ENCODE measurements around the gene SNRK. TPM values are rescaled to one million over a fixed set of nuclear protein-coding genes. Genes with fewer than 3 reads are reported as not detected.

SNRK gene
- polyA plus RNA-seq, 1 experiment: 11.4 TPM

- Histone ChIP-seq H3K27ac (ENCODE audit: low read depth, low read length) (no peak overlapping the region), H3K9me3 (ENCODE audit: control insufficient read depth, insufficient read depth, low read length) (peaks cover 3% of the 10 kb centered on the region; the same call in 1 of the 2 replicates), H3K27me3 (ENCODE audit: control insufficient read depth, insufficient read depth, low read length) (no peaks in the 10 kb centered on the region), H3K4me3 (ENCODE audit: low read depth, low read length) (no peak overlapping the region)
- CTCF ChIA-PET: no interaction called here
- DNase-seq (ENCODE audit: low read depth, low spot score): no peak
- POLR2A ChIA-PET: no interaction called here
- TF ChIP-seq CTCF (IDR thresholded peaks at IDR 0.05; ENCODE audit: low read depth, low read length): no peak
Observed at GRCh38 chr3:43344520-43344919, 58.2 kb downstream of the SNRK start.

- TF ChIP-seq CTCF (IDR thresholded peaks at IDR 0.05; ENCODE audit: low read depth, low read length): no peak
- POLR2A ChIA-PET: no interaction called here
- CTCF ChIA-PET: no interaction called here
Observed at GRCh38 chr3:43345246-43345645, 58.9 kb downstream of the SNRK start.

DNA sequence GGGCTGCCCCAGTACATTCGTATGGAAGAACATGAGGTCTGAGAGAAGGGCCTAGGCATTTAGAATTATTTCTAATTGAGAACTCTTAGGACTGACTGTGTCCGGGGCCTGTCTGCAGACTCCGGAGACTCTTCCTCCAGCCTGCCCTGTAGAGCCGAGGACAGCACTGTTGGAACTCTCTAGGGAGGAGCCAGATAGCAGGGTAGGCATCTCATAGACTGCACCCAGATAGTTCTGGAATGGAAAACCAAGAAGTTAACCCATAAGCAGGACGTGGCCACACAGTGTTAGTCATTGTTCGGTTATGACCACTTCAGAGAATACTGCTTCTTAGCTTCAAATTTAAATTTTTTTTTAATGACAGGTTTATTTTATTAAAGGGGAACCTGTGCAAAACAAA, 59.5 kb downstream of the SNRK start:
- CTCF ChIA-PET: interaction anchor here (1.4 to 1.5 kb wide), 2 partner anchors 12 to 185 kb away, joined by 3 read pairs; no protein-coding TSS in a partner anchor
- DNase-seq (ENCODE audit: low read depth, low spot score): no peak
- Histone ChIP-seq H3K27ac (ENCODE audit: low read depth, low read length) (no peak overlapping the region), H3K4me3 (ENCODE audit: low read depth, low read length) (no peak overlapping the region), H3K9me3 (ENCODE audit: control insufficient read depth, insufficient read depth, low read length) (peaks cover 3% of the 10 kb centered on the region; the same call in 1 of the 2 replicates), H3K27me3 (ENCODE audit: control insufficient read depth, insufficient read depth, low read length) (no peaks in the 10 kb centered on the region)
- no peak for TF ChIP-seq CTCF (IDR thresholded peaks at IDR 0.05; ENCODE audit: low read depth, low read length)
- POLR2A ChIA-PET: no interaction called here

More at GRCh38 chr3:43345246-43345645, 58.9 kb downstream of the SNRK start:
- no peaks in the 10 kb centered on the region for H3K27me3 ChIP-seq (ENCODE audit: control insufficient read depth, insufficient read depth, low read length)
- no peak overlapping the region for H3K4me3 ChIP-seq (ENCODE audit: low read depth, low read length)
- H3K9me3 ChIP-seq (ENCODE audit: control insufficient read depth, insufficient read depth, low read length): peaks cover 3% of the 10 kb centered on the region; the same call in 1 of the 2 replicates
- H3K27ac ChIP-seq (ENCODE audit: low read depth, low read length): no peak overlapping the region
- no peak for DNase-seq (ENCODE audit: low read depth, low spot score)

GRCh38 chr3:43346978-43347749, 60.8 kb downstream of the SNRK start:
- no peak for TF ChIP-seq CTCF (IDR thresholded peaks at IDR 0.05; ENCODE audit: low read depth, low read length)
- no peak overlapping the region for H3K4me3 ChIP-seq (ENCODE audit: low read depth, low read length)
- H3K9me3 ChIP-seq (ENCODE audit: control insufficient read depth, insufficient read depth, low read length): peaks cover 3% of the 10 kb centered on the region; the same call in 1 of the 2 replicates
- no peak overlapping the region for H3K27ac ChIP-seq (ENCODE audit: low read depth, low read length)
- DNase-seq (ENCODE audit: low read depth, low spot score): no peak
- H3K27me3 ChIP-seq (ENCODE audit: control insufficient read depth, insufficient read depth, low read length): no peaks in the 10 kb centered on the region
- ChIA-PET POLR2A (no interaction called here), CTCF (interaction anchor here (1.4 to 1.5 kb wide), 2 partner anchors 11 to 186 kb away, joined by 3 read pairs; no protein-coding TSS in a partner anchor)

- CTCF ChIA-PET: no interaction called here
- no peak for TF ChIP-seq CTCF (IDR thresholded peaks at IDR 0.05; ENCODE audit: low read depth, low read length)
- DNase-seq (ENCODE audit: low read depth, low spot score): no peak
Observed at GRCh38 chr3:43347774-43348173, 61.4 kb downstream of the SNRK start.

More at GRCh38 chr3:43347774-43348173, 61.4 kb downstream of the SNRK start:
- H3K27me3 ChIP-seq (ENCODE audit: control insufficient read depth, insufficient read depth, low read length): no peaks in the 10 kb centered on the region
- no peak overlapping the region for H3K27ac ChIP-seq (ENCODE audit: low read depth, low read length)
- POLR2A ChIA-PET: interaction anchor here (0.6 kb wide), 1 partner anchor 15 kb away, joined by 3 read pairs; no protein-coding TSS in a partner anchor
- H3K4me3 ChIP-seq (ENCODE audit: low read depth, low read length): no peak overlapping the region
- peaks cover 3% of the 10 kb centered on the region; the same call in 1 of the 2 replicates for H3K9me3 ChIP-seq (ENCODE audit: control insufficient read depth, insufficient read depth, low read length)
